ENCODE data around the gene PCSK6.

Gene PCSK6

GRCh38 chr15:101498717-101499480, 9.4 kb upstream of the PCSK6 start:
- TF ChIP-seq CTCF (IDR thresholded peaks at IDR 0.05; ENCODE audit: extremely low read depth, missing control alignments) = no peak
- peak; percentile 9 for DNase-seq (ENCODE audit: low spot score)

GRCh38 chr15:101498076-101498716, 8.7 kb upstream of the PCSK6 start:
- no peak for TF ChIP-seq CTCF (IDR thresholded peaks at IDR 0.05; ENCODE audit: extremely low read depth, missing control alignments)

GRCh38 chr15:101497484-101498034, 8.1 kb upstream of the PCSK6 start:
- no peak for TF ChIP-seq CTCF (IDR thresholded peaks at IDR 0.05; ENCODE audit: extremely low read depth, missing control alignments)
- peak; percentile 5 for DNase-seq (ENCODE audit: low spot score)

More at GRCh38 chr15:101498076-101498716, 8.7 kb upstream of the PCSK6 start:
- no peak for DNase-seq (ENCODE audit: low spot score)

GRCh38 chr15:101497017-101497416, 7.5 kb upstream of the PCSK6 start:
- TF ChIP-seq CTCF (IDR thresholded peaks at IDR 0.05; ENCODE audit: extremely low read depth, missing control alignments) = no peak
- DNase-seq (ENCODE audit: low spot score) = peak; percentile 6

- peak; percentile 23 for DNase-seq (ENCODE audit: low spot score)
- TF ChIP-seq CTCF (IDR thresholded peaks at IDR 0.05; ENCODE audit: extremely low read depth, missing control alignments) = no peak
These were observed 6.9 kb upstream of the PCSK6 start for GRCh38 chr15:101496198-101496986.

GRCh38 chr15:101495334-101496197, 6.1 kb upstream of the PCSK6 start:
- TF ChIP-seq CTCF (IDR thresholded peaks at IDR 0.05; ENCODE audit: extremely low read depth, missing control alignments) = no peak

More at GRCh38 chr15:101495334-101496197, 6.1 kb upstream of the PCSK6 start:
- DNase-seq (ENCODE audit: low spot score) = peak; percentile 14

All from GM20000 (cell line).